Measurements from ENCODE around the gene GRIK2. TPM values are rescaled to one million over a fixed set of nuclear protein-coding genes. Genes with fewer than 3 reads are reported as not detected.

Gene GRIK2
- total RNA-seq, 1 experiment from 2014 or later: 6.6 TPM

DNA sequence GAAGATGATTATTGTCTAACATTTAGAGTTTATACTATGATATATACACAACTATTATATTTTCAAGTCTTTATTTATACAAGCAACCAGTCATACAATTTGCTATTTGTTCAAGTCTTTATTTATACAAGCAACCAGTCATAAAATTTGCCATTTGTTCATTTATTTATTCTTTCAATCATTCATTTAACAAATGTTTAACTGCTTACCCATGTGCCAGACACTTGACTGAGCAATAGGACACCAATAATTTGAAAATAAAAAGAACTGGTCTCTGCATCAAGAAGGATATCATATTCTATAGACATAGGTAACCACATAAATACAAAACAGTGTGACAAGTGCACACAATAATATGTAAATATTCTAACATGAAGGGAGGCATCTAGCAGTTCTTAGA, 20.3 kb downstream of the GRIK2 start:
- ATAC-seq (no peak), DNase-seq (ENCODE audit: low read depth, low spot score) (no peak)
- no TSS peak for BruUV-seq (replicated peaks)
- Histone ChIP-seq H3K9me3 (ENCODE audit: control insufficient read depth, insufficient read depth, low read depth, low read length) (no peaks in the 10 kb centered on the region), H3K36me3 (ENCODE audit: control insufficient read depth, insufficient read depth, low read length) (no peaks in the 10 kb centered on the region), H3K27ac (ENCODE audit: low read length) (no peak overlapping the region), H3K4me3 (ENCODE audit: low read depth in 2 of 2, low read length in 2 of 2) (no peak overlapping the region), H3K4me1 (ENCODE audit: control insufficient read depth, insufficient read depth, low read length) (no peaks in the 10 kb centered on the region), H3K27me3 (ENCODE audit: control insufficient read depth, insufficient read depth, low read length) (no peaks in the 10 kb centered on the region)
- in situ Hi-C loops (cut with HindIII; ENCODE audit: low pct_unique_long_range_greater_than_20kb, low sequenced_read_pairs) (no loop called here), intact Hi-C loops (cut with micrococcal nuclease; ENCODE audit: unreplicated experiment) (no loop called here)
- POLR2A ChIA-PET: no interaction called here
- CTCF ChIA-PET: no interaction called here
- no peak for TF ChIP-seq TCF7L2 (IDR thresholded peaks at IDR 0.05; ENCODE audit: low read depth, low read length)
- TF ChIP-seq POLR2AphosphoS5 (IDR thresholded peaks at IDR 0.05; ENCODE audit: low read depth, low read length): no peak
- TF ChIP-seq, protein P1, sequence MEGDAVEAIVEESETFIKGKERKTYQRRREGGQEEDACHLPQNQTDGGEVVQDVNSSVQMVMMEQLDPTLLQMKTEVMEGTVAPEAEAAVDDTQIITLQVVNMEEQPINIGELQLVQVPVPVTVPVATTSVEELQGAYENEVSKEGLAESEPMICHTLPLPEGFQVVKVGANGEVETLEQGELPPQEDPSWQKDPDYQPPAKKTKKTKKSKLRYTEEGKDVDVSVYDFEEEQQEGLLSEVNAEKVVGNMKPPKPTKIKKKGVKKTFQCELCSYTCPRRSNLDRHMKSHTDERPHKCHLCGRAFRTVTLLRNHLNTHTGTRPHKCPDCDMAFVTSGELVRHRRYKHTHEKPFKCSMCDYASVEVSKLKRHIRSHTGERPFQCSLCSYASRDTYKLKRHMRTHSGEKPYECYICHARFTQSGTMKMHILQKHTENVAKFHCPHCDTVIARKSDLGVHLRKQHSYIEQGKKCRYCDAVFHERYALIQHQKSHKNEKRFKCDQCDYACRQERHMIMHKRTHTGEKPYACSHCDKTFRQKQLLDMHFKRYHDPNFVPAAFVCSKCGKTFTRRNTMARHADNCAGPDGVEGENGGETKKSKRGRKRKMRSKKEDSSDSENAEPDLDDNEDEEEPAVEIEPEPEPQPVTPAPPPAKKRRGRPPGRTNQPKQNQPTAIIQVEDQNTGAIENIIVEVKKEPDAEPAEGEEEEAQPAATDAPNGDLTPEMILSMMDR (IDR thresholded peaks at IDR 0.05): no peak
- TF ChIP-seq, protein P2, sequence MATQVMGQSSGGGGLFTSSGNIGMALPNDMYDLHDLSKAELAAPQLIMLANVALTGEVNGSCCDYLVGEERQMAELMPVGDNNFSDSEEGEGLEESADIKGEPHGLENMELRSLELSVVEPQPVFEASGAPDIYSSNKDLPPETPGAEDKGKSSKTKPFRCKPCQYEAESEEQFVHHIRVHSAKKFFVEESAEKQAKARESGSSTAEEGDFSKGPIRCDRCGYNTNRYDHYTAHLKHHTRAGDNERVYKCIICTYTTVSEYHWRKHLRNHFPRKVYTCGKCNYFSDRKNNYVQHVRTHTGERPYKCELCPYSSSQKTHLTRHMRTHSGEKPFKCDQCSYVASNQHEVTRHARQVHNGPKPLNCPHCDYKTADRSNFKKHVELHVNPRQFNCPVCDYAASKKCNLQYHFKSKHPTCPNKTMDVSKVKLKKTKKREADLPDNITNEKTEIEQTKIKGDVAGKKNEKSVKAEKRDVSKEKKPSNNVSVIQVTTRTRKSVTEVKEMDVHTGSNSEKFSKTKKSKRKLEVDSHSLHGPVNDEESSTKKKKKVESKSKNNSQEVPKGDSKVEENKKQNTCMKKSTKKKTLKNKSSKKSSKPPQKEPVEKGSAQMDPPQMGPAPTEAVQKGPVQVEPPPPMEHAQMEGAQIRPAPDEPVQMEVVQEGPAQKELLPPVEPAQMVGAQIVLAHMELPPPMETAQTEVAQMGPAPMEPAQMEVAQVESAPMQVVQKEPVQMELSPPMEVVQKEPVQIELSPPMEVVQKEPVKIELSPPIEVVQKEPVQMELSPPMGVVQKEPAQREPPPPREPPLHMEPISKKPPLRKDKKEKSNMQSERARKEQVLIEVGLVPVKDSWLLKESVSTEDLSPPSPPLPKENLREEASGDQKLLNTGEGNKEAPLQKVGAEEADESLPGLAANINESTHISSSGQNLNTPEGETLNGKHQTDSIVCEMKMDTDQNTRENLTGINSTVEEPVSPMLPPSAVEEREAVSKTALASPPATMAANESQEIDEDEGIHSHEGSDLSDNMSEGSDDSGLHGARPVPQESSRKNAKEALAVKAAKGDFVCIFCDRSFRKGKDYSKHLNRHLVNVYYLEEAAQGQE (IDR thresholded peaks at IDR 0.05; ENCODE audit: insufficient read depth in 1 of 2, low read depth in 2 of 2, low read length in 1 of 2): no peak
- no peak for TF ChIP-seq SIN3A (IDR thresholded peaks at IDR 0.05; ENCODE audit: borderline replicate concordance, insufficient read depth, low read depth, low read length)

DNA sequence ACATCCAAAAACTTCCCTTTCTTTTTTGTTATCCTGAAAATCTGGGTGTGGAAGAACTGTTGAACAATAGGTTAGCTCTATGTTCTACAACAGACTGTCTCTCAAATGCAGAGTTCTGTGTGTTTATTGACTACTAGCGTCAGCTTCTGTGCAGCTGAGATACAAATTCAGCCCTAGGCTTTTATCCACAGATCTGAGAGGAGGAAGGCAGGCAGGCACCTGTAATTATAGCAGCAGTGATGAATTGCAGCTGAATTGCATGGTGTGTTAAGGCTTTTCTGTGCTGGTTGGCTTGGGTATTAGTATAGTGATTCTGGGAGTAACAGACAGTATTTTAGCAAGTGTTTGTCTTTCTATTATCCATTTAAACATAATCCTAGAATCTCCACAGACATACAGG, 24.4 kb downstream of the GRIK2 start:
- intact Hi-C loops (cut with micrococcal nuclease; ENCODE audit: unreplicated experiment) (no loop called here), in situ Hi-C loops (cut with HindIII; ENCODE audit: low pct_unique_long_range_greater_than_20kb, low sequenced_read_pairs) (no loop called here)
- Histone ChIP-seq H3K27me3 (ENCODE audit: control insufficient read depth, insufficient read depth, low read length) (no peaks in the 10 kb centered on the region), H3K36me3 (ENCODE audit: control insufficient read depth, insufficient read depth, low read length) (no peaks in the 10 kb centered on the region), H3K27ac (ENCODE audit: low read length) (no peak overlapping the region), H3K9me3 (ENCODE audit: control insufficient read depth, insufficient read depth, low read depth, low read length) (no peaks in the 10 kb centered on the region), H3K4me1 (ENCODE audit: control insufficient read depth, insufficient read depth, low read length) (no peaks in the 10 kb centered on the region), H3K4me3 (ENCODE audit: low read depth in 2 of 2, low read length in 2 of 2) (no peak overlapping the region)
- CTCF ChIA-PET: no interaction called here
- POLR2A ChIA-PET: no interaction called here
- ATAC-seq (no peak), DNase-seq (ENCODE audit: low read depth, low spot score) (no peak)
- BruUV-seq (replicated peaks): no TSS peak
- TF ChIP-seq, protein P2 (IDR thresholded peaks at IDR 0.05; ENCODE audit: insufficient read depth in 1 of 2, low read depth in 2 of 2, low read length in 1 of 2): no peak
- TF ChIP-seq POLR2AphosphoS5 (IDR thresholded peaks at IDR 0.05; ENCODE audit: low read depth, low read length): no peak
- no peak for TF ChIP-seq TCF7L2 (IDR thresholded peaks at IDR 0.05; ENCODE audit: low read depth, low read length)
- TF ChIP-seq, protein P1 (IDR thresholded peaks at IDR 0.05): no peak
- no peak for TF ChIP-seq SIN3A (IDR thresholded peaks at IDR 0.05; ENCODE audit: borderline replicate concordance, insufficient read depth, low read depth, low read length)
